Rectal smooth muscle tissue (tissue), 1 donor: ENCODE results near the gene RSRP1.

Experiments
- H3K27ac ChIP-seq: one replicate; pipeline ENCODE4 v1.7.0; 2013; ENCODE audit warnings: low read depth, low read length, inconsistent platforms
- H3K27me3 ChIP-seq: one replicate; pipeline ENCODE4 v1.7.0; 2013; ENCODE audit warnings: low read length; ENCODE audit not compliant: control insufficient read depth, insufficient read depth
- H3K36me3 ChIP-seq: one replicate; pipeline ENCODE4 v1.7.0; 2013; ENCODE audit warnings: low read length; ENCODE audit not compliant: control insufficient read depth, insufficient read depth
- H3K4me1 ChIP-seq: one replicate; pipeline ENCODE4 v1.7.0; 2013; ENCODE audit warnings: low read length; ENCODE audit not compliant: control insufficient read depth, insufficient read depth
- H3K4me3 ChIP-seq: one replicate; pipeline ENCODE4 v1.7.0; 2013; ENCODE audit warnings: low read length
- H3K9ac ChIP-seq: one replicate; pipeline ENCODE4 v1.7.0; 2013; ENCODE audit warnings: low read length

The RSRP1 gene

GRCh38 chr1:25194054-25194453, 53.2 kb downstream of the RSRP1 start:
- no peak overlapping the region for H3K27ac ChIP-seq
- H3K27me3 ChIP-seq, result peaks cover 2% of the 10 kb centered on the region
- H3K36me3 ChIP-seq, result no peaks in the 10 kb centered on the region
- no peak overlapping the region for H3K4me3 ChIP-seq
- H3K9ac ChIP-seq, result no peak overlapping the region
- no peaks in the 10 kb centered on the region for H3K4me1 ChIP-seq

GRCh38 chr1:25193229-25193628, 54.0 kb downstream of the RSRP1 start:
- Histone ChIP-seq H3K27me3 (peaks cover 2% of the 10 kb centered on the region), H3K36me3 (no peaks in the 10 kb centered on the region), H3K9ac (no peak overlapping the region), H3K4me3 (no peak overlapping the region), H3K27ac (no peak overlapping the region), H3K4me1 (no peaks in the 10 kb centered on the region)
